H9 (cell line): Measurements from ENCODE around the gene ELF2. TPM values are rescaled to one million over a fixed set of nuclear protein-coding genes. Genes with fewer than 3 reads are reported as not detected.

Experiments used
- DNase-seq: peaks from one replicate; pipeline ENCODE4 v3.0.0-alpha.2; 2017
- H2AFZ ChIP-seq: one replicate; pipeline ENCODE4 v1.6.1; 2013; ENCODE audit warnings: mild to moderate bottlenecking, low read length, control low read depth, moderate library complexity
- H2AK5ac ChIP-seq: 2 replicates; pipeline ENCODE4 v1.6.1; 2013; ENCODE audit warnings: low read length, control low read depth, mixed read lengths; ENCODE audit not compliant: insufficient read length
- H2BK120ac ChIP-seq: one replicate; pipeline ENCODE4 v1.6.1; 2013; ENCODE audit warnings: low read depth, mild to moderate bottlenecking, low read length, control low read depth, inconsistent platforms; ENCODE audit not compliant: poor library complexity, severe bottlenecking
- H2BK12ac ChIP-seq: 2 replicates; pipeline ENCODE4 v1.6.1; 2013; ENCODE audit warnings: low read length, control low read depth, mixed read lengths, low read depth; ENCODE audit not compliant: insufficient read length
- H2BK15ac ChIP-seq: 2 replicates; pipeline ENCODE4 v1.6.1; 2013; ENCODE audit warnings: low read depth, low read length, control low read depth
- H2BK20ac ChIP-seq: one replicate; pipeline ENCODE4 v1.6.1; 2013; ENCODE audit warnings: low read depth, mild to moderate bottlenecking, low read length, control low read depth, inconsistent platforms; ENCODE audit not compliant: poor library complexity, severe bottlenecking
- H2BK5ac ChIP-seq: 2 replicates; pipeline ENCODE4 v1.6.1; 2013; ENCODE audit warnings: low read length, control low read depth, mixed read lengths; ENCODE audit not compliant: insufficient read length
- H3K14ac ChIP-seq: 2 replicates; pipeline ENCODE4 v1.6.1; 2013; ENCODE audit warnings: low read length, control low read depth; ENCODE audit not compliant: insufficient read depth
- H3K18ac ChIP-seq: 2 replicates; pipeline ENCODE4 v1.6.1; 2013; ENCODE audit warnings: low read depth, mild to moderate bottlenecking, mixed read lengths, low read length, control low read depth; ENCODE audit not compliant: insufficient read length
- H3K23ac ChIP-seq: 2 replicates; pipeline ENCODE4 v1.6.1; 2013; ENCODE audit warnings: low read length, control low read depth, mixed read lengths, low read depth; ENCODE audit not compliant: insufficient read length
- H3K23me2 ChIP-seq: 2 replicates; pipeline ENCODE4 v1.6.1; 2013; ENCODE audit warnings: low read depth, mild to moderate bottlenecking, mixed read lengths, low read length, control low read depth; ENCODE audit not compliant: insufficient read length, poor library complexity, severe bottlenecking
- H3K27ac ChIP-seq: 2 replicates; pipeline ENCODE4 v1.5.1; 2013; ENCODE audit warnings: low read length, control low read depth, mixed read lengths, low read depth; ENCODE audit not compliant: insufficient read length
- H3K27me3 ChIP-seq: 2 replicates; pipeline ENCODE4 v1.6.1; 2013; ENCODE audit warnings: low read length, control low read depth, inconsistent platforms; ENCODE audit not compliant: insufficient read depth
- H3K4ac ChIP-seq: 2 replicates; pipeline ENCODE4 v1.6.1; 2013; ENCODE audit warnings: low read depth, mild to moderate bottlenecking, control low read depth, inconsistent platforms, low read length, moderate library complexity
- H3K4me1 ChIP-seq: 2 replicates; pipeline ENCODE4 v1.6.1; 2013; ENCODE audit warnings: low read length, control low read depth, inconsistent platforms; ENCODE audit not compliant: insufficient read depth
- H3K4me2 ChIP-seq: 2 replicates; pipeline ENCODE4 v1.6.1; 2013; ENCODE audit warnings: low read length, control low read depth, mixed read lengths; ENCODE audit not compliant: insufficient read length, insufficient read depth
- H3K56ac ChIP-seq: 2 replicates; pipeline ENCODE4 v1.6.1; 2013; ENCODE audit warnings: low read depth, mild to moderate bottlenecking, mixed read lengths, low read length, control low read depth; ENCODE audit not compliant: insufficient read length
- H3K79me1 ChIP-seq: 2 replicates; pipeline ENCODE4 v1.6.1; 2013; ENCODE audit warnings: low read depth, mild to moderate bottlenecking, moderate library complexity, low read length, control low read depth, inconsistent platforms; ENCODE audit not compliant: insufficient read depth, poor library complexity, severe bottlenecking
- H3K79me2 ChIP-seq: 2 replicates; pipeline ENCODE4 v1.6.1; 2013; ENCODE audit warnings: low read length, control low read depth, inconsistent platforms; ENCODE audit not compliant: insufficient read depth
- H3K9ac ChIP-seq: 2 replicates; pipeline ENCODE4 v1.6.1; 2013; ENCODE audit warnings: low read length, control low read depth, mixed read lengths; ENCODE audit not compliant: insufficient read length; ENCODE audit errors: extremely low read depth
- H3K9me3 ChIP-seq: one replicate; pipeline ENCODE4 v1.6.1; 2013; ENCODE audit warnings: low read depth, low read length, inconsistent platforms; ENCODE audit not compliant: control insufficient read depth
- H3T11ph ChIP-seq: one replicate; pipeline ENCODE4 v1.6.1; 2013; ENCODE audit warnings: mild to moderate bottlenecking, low read length, control low read depth, inconsistent platforms
- H4K20me1 ChIP-seq: one replicate; pipeline ENCODE4 v1.6.1; 2013; ENCODE audit not compliant: control insufficient read depth, insufficient read length, insufficient read depth
- H4K5ac ChIP-seq: 2 replicates; pipeline ENCODE4 v1.6.1; 2013; ENCODE audit warnings: low read depth, mild to moderate bottlenecking, mixed read lengths, low read length, control low read depth; ENCODE audit not compliant: insufficient read length
- H4K8ac ChIP-seq: replicated peaks from 2 replicates; pipeline ENCODE4 v1.6.1; 2013; ENCODE audit warnings: low read length, control low read depth, mixed read lengths, low read depth; ENCODE audit not compliant: insufficient read length
- H4K91ac ChIP-seq: 2 replicates; pipeline ENCODE4 v1.6.1; 2013; ENCODE audit warnings: low read depth, mild to moderate bottlenecking, moderate library complexity, mixed read lengths, low read length, control low read depth; ENCODE audit not compliant: insufficient read length
- H3K27ac Mint-ChIP-seq, 3 experiments: 2 replicates in 2 of 3; 3 replicates in 1 of 3; pipeline ENCODE4 v1.8.0; 2020 to 2021; ENCODE audit warnings: mixed read lengths in 3 of 3, mild to moderate bottlenecking in 1 of 3, moderate library complexity in 1 of 3
- H3K27me3 Mint-ChIP-seq: 2 replicates; pipeline ENCODE4 v1.8.0; 2021; ENCODE audit warnings: low read depth, mild to moderate bottlenecking, moderate library complexity, mixed read lengths
- H3K36me3 Mint-ChIP-seq, 3 experiments: 2 replicates in 2 of 3; 3 replicates in 1 of 3; pipeline ENCODE4 v1.8.0; 2020 to 2021; ENCODE audit warnings: low read depth in 3 of 3, mixed read lengths in 3 of 3; ENCODE audit not compliant: insufficient read depth in 1 of 3
- H3K4me1 Mint-ChIP-seq, 2 experiments: 2 replicates each; pipeline ENCODE4 v1.8.0; 2020; ENCODE audit warnings: mixed read lengths in 2 of 2
- H3K4me3 Mint-ChIP-seq, 2 experiments: 2 replicates in 1 of 2; 3 replicates in 1 of 2; pipeline ENCODE4 v1.8.0; 2020 to 2021; ENCODE audit warnings: mild to moderate bottlenecking in 2 of 2, mixed read lengths in 2 of 2, moderate library complexity in 1 of 2
- H3K9me3 Mint-ChIP-seq, 2 experiments: 2 replicates in 1 of 2; 3 replicates in 1 of 2; pipeline ENCODE4 v1.8.0; 2020; ENCODE audit warnings: mild to moderate bottlenecking in 2 of 2, mixed read lengths in 2 of 2, moderate library complexity in 1 of 2
- WGBS: extraction: QIAGEN DNeasy Blood & Tissue Kit; methylation state at CpG from one replicate; pipeline ENCODE4 v1.1.7; 2013; ENCODE audit warnings: missing lambda C conversion rate, low lambda C conversion rate, mixed read lengths; ENCODE audit not compliant: insufficient read length; ENCODE audit errors: extremely low coverage; 5-methylcytosine and 5-hydroxymethylcytosine counted together
- total RNA-seq: library from RNA; stranded (reverse); gene quantifications from 2 replicates; pipeline ENCODE4 v1.2.1, GENCODE V29; 2021
- TF ChIP-seq, protein P1 (sequence below): fragments of 200-600 bp; sonication (generic); conservative IDR thresholded peaks from 3 replicates; pipeline ENCODE4 v1.8.0; 2021; ENCODE audit warnings: antibody characterized with exemption, mild to moderate bottlenecking

The ELF2 gene
- total RNA-seq, 1 experiment from 2014 or later, result 49.6 TPM

DNA sequence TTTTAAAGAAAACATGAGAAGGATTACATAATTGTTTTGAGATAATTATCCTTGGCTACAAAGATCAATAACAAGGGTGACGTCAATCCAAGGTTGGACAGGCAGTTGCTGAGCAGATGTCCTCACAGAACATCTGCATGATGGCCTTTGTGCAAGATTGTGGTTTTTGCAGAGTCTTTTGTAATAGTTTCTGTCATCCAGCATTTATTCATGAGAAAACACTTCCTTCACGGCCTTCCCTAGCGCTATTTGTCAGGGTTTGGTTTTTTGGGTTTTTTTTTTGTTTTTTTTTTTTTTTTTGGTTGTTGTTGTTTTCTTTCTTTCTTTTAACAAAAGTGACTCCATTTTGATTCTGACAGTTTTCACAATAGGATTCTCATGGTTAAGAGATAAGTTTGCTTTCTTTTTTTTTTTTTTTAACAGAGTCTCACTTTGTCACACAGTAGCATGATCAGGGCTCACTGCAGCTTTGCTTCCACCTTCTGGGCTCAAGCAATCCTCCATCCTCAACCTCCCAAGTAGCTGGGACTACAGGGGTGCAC is 31.5 kb upstream of the ELF2 start:
- H3K56ac ChIP-seq, result no peak overlapping the region
- no peak overlapping the region for H2AK5ac ChIP-seq
- H3K4ac ChIP-seq, result no peak overlapping the region
- H3K9me3 Mint-ChIP-seq, result no peaks in the 10 kb centered on the region
- no peak overlapping the region for H4K5ac ChIP-seq
- no peak overlapping the region for H3K18ac ChIP-seq
- H3K9me3 ChIP-seq, result no peaks in the 10 kb centered on the region
- no peak overlapping the region for H2BK12ac ChIP-seq
- no peak overlapping the region for H3K4me3 Mint-ChIP-seq
- H2BK5ac ChIP-seq, result no peak overlapping the region
- no peaks in the 10 kb centered on the region for H3K23me2 ChIP-seq
- H3K9ac ChIP-seq, result no peak overlapping the region
- H3K4me1 Mint-ChIP-seq, result peaks cover 3 to 8% of the 10 kb centered on the region in 2 experiments
- DNase-seq, result no peak
- no peak overlapping the region for H2AFZ ChIP-seq
- H3K27ac ChIP-seq, result no peak overlapping the region
- WGBS, result no CpG with 5 or more reads among the region's 3 CpGs
- no peak overlapping the region for H2BK120ac ChIP-seq
- H3T11ph ChIP-seq, result no peak overlapping the region
- no peak overlapping the region for H2BK20ac ChIP-seq
- no peak overlapping the region for H2BK15ac ChIP-seq
- no peaks in the 10 kb centered on the region for H3K36me3 Mint-ChIP-seq
- H3K27ac Mint-ChIP-seq, result no peak overlapping the region
- no peaks in the 10 kb centered on the region for H3K27me3 Mint-ChIP-seq
- no peak overlapping the region for H3K23ac ChIP-seq
- no peaks in the 10 kb centered on the region for H3K79me1 ChIP-seq
- no peak overlapping the region for H4K8ac ChIP-seq
- TF ChIP-seq, protein P1, sequence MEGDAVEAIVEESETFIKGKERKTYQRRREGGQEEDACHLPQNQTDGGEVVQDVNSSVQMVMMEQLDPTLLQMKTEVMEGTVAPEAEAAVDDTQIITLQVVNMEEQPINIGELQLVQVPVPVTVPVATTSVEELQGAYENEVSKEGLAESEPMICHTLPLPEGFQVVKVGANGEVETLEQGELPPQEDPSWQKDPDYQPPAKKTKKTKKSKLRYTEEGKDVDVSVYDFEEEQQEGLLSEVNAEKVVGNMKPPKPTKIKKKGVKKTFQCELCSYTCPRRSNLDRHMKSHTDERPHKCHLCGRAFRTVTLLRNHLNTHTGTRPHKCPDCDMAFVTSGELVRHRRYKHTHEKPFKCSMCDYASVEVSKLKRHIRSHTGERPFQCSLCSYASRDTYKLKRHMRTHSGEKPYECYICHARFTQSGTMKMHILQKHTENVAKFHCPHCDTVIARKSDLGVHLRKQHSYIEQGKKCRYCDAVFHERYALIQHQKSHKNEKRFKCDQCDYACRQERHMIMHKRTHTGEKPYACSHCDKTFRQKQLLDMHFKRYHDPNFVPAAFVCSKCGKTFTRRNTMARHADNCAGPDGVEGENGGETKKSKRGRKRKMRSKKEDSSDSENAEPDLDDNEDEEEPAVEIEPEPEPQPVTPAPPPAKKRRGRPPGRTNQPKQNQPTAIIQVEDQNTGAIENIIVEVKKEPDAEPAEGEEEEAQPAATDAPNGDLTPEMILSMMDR, result no peak
- H4K91ac ChIP-seq, result no peak overlapping the region
- H3K79me2 ChIP-seq, result no peaks in the 10 kb centered on the region
- no peaks in the 10 kb centered on the region for H3K27me3 ChIP-seq
- H3K4me2 ChIP-seq, result no peak overlapping the region
- no peak overlapping the region for H3K14ac ChIP-seq
- H3K4me1 ChIP-seq, result no peaks in the 10 kb centered on the region; the same call in 1 of the 2 replicates
- H4K20me1 ChIP-seq, result no peaks in the 10 kb centered on the region
